H9 (cell line): ENCODE results near the gene INPP5B. TPM values are rescaled to one million over a fixed set of nuclear protein-coding genes. Genes with fewer than 3 reads are reported as not detected.

Experiments
- DNase-seq: peaks from one replicate; pipeline ENCODE4 v3.0.0-alpha.2; 2017
- H2AFZ ChIP-seq: one replicate; pipeline ENCODE4 v1.6.1; 2013; ENCODE audit warnings: mild to moderate bottlenecking, low read length, control low read depth, moderate library complexity
- H2AK5ac ChIP-seq: 2 replicates; pipeline ENCODE4 v1.6.1; 2013; ENCODE audit warnings: low read length, control low read depth, mixed read lengths; ENCODE audit not compliant: insufficient read length
- H2BK120ac ChIP-seq: one replicate; pipeline ENCODE4 v1.6.1; 2013; ENCODE audit warnings: low read depth, mild to moderate bottlenecking, low read length, control low read depth, inconsistent platforms; ENCODE audit not compliant: poor library complexity, severe bottlenecking
- H2BK12ac ChIP-seq: 2 replicates; pipeline ENCODE4 v1.6.1; 2013; ENCODE audit warnings: low read length, control low read depth, mixed read lengths, low read depth; ENCODE audit not compliant: insufficient read length
- H2BK15ac ChIP-seq: 2 replicates; pipeline ENCODE4 v1.6.1; 2013; ENCODE audit warnings: low read depth, low read length, control low read depth
- H2BK20ac ChIP-seq: one replicate; pipeline ENCODE4 v1.6.1; 2013; ENCODE audit warnings: low read depth, mild to moderate bottlenecking, low read length, control low read depth, inconsistent platforms; ENCODE audit not compliant: poor library complexity, severe bottlenecking
- H2BK5ac ChIP-seq: 2 replicates; pipeline ENCODE4 v1.6.1; 2013; ENCODE audit warnings: low read length, control low read depth, mixed read lengths; ENCODE audit not compliant: insufficient read length
- H3K14ac ChIP-seq: 2 replicates; pipeline ENCODE4 v1.6.1; 2013; ENCODE audit warnings: low read length, control low read depth; ENCODE audit not compliant: insufficient read depth
- H3K18ac ChIP-seq: 2 replicates; pipeline ENCODE4 v1.6.1; 2013; ENCODE audit warnings: low read depth, mild to moderate bottlenecking, mixed read lengths, low read length, control low read depth; ENCODE audit not compliant: insufficient read length
- H3K23ac ChIP-seq: 2 replicates; pipeline ENCODE4 v1.6.1; 2013; ENCODE audit warnings: low read length, control low read depth, mixed read lengths, low read depth; ENCODE audit not compliant: insufficient read length
- H3K23me2 ChIP-seq: 2 replicates; pipeline ENCODE4 v1.6.1; 2013; ENCODE audit warnings: low read depth, mild to moderate bottlenecking, mixed read lengths, low read length, control low read depth; ENCODE audit not compliant: insufficient read length, poor library complexity, severe bottlenecking
- H3K27ac ChIP-seq: 2 replicates; pipeline ENCODE4 v1.5.1; 2013; ENCODE audit warnings: low read length, control low read depth, mixed read lengths, low read depth; ENCODE audit not compliant: insufficient read length
- H3K27me3 ChIP-seq: 2 replicates; pipeline ENCODE4 v1.6.1; 2013; ENCODE audit warnings: low read length, control low read depth, inconsistent platforms; ENCODE audit not compliant: insufficient read depth
- H3K4ac ChIP-seq: 2 replicates; pipeline ENCODE4 v1.6.1; 2013; ENCODE audit warnings: low read depth, mild to moderate bottlenecking, control low read depth, inconsistent platforms, low read length, moderate library complexity
- H3K4me1 ChIP-seq: 2 replicates; pipeline ENCODE4 v1.6.1; 2013; ENCODE audit warnings: low read length, control low read depth, inconsistent platforms; ENCODE audit not compliant: insufficient read depth
- H3K4me2 ChIP-seq: 2 replicates; pipeline ENCODE4 v1.6.1; 2013; ENCODE audit warnings: low read length, control low read depth, mixed read lengths; ENCODE audit not compliant: insufficient read length, insufficient read depth
- H3K56ac ChIP-seq: 2 replicates; pipeline ENCODE4 v1.6.1; 2013; ENCODE audit warnings: low read depth, mild to moderate bottlenecking, mixed read lengths, low read length, control low read depth; ENCODE audit not compliant: insufficient read length
- H3K79me1 ChIP-seq: 2 replicates; pipeline ENCODE4 v1.6.1; 2013; ENCODE audit warnings: low read depth, mild to moderate bottlenecking, moderate library complexity, low read length, control low read depth, inconsistent platforms; ENCODE audit not compliant: insufficient read depth, poor library complexity, severe bottlenecking
- H3K79me2 ChIP-seq: 2 replicates; pipeline ENCODE4 v1.6.1; 2013; ENCODE audit warnings: low read length, control low read depth, inconsistent platforms; ENCODE audit not compliant: insufficient read depth
- H3K9ac ChIP-seq: 2 replicates; pipeline ENCODE4 v1.6.1; 2013; ENCODE audit warnings: low read length, control low read depth, mixed read lengths; ENCODE audit not compliant: insufficient read length; ENCODE audit errors: extremely low read depth
- H3K9me3 ChIP-seq: one replicate; pipeline ENCODE4 v1.6.1; 2013; ENCODE audit warnings: low read depth, low read length, inconsistent platforms; ENCODE audit not compliant: control insufficient read depth
- H3T11ph ChIP-seq: one replicate; pipeline ENCODE4 v1.6.1; 2013; ENCODE audit warnings: mild to moderate bottlenecking, low read length, control low read depth, inconsistent platforms
- H4K20me1 ChIP-seq: one replicate; pipeline ENCODE4 v1.6.1; 2013; ENCODE audit not compliant: control insufficient read depth, insufficient read length, insufficient read depth
- H4K5ac ChIP-seq: 2 replicates; pipeline ENCODE4 v1.6.1; 2013; ENCODE audit warnings: low read depth, mild to moderate bottlenecking, mixed read lengths, low read length, control low read depth; ENCODE audit not compliant: insufficient read length
- H4K8ac ChIP-seq: replicated peaks from 2 replicates; pipeline ENCODE4 v1.6.1; 2013; ENCODE audit warnings: low read length, control low read depth, mixed read lengths, low read depth; ENCODE audit not compliant: insufficient read length
- H4K91ac ChIP-seq: 2 replicates; pipeline ENCODE4 v1.6.1; 2013; ENCODE audit warnings: low read depth, mild to moderate bottlenecking, moderate library complexity, mixed read lengths, low read length, control low read depth; ENCODE audit not compliant: insufficient read length
- H3K27ac Mint-ChIP-seq, 3 experiments: 2 replicates in 2 of 3; 3 replicates in 1 of 3; pipeline ENCODE4 v1.8.0; 2020 to 2021; ENCODE audit warnings: mixed read lengths in 3 of 3, mild to moderate bottlenecking in 1 of 3, moderate library complexity in 1 of 3
- H3K27me3 Mint-ChIP-seq: 2 replicates; pipeline ENCODE4 v1.8.0; 2021; ENCODE audit warnings: low read depth, mild to moderate bottlenecking, moderate library complexity, mixed read lengths
- H3K36me3 Mint-ChIP-seq, 3 experiments: 2 replicates in 2 of 3; 3 replicates in 1 of 3; pipeline ENCODE4 v1.8.0; 2020 to 2021; ENCODE audit warnings: low read depth in 3 of 3, mixed read lengths in 3 of 3; ENCODE audit not compliant: insufficient read depth in 1 of 3
- H3K4me1 Mint-ChIP-seq, 2 experiments: 2 replicates each; pipeline ENCODE4 v1.8.0; 2020; ENCODE audit warnings: mixed read lengths in 2 of 2
- H3K4me3 Mint-ChIP-seq, 2 experiments: 2 replicates in 1 of 2; 3 replicates in 1 of 2; pipeline ENCODE4 v1.8.0; 2020 to 2021; ENCODE audit warnings: mild to moderate bottlenecking in 2 of 2, mixed read lengths in 2 of 2, moderate library complexity in 1 of 2
- H3K9me3 Mint-ChIP-seq, 2 experiments: 2 replicates in 1 of 2; 3 replicates in 1 of 2; pipeline ENCODE4 v1.8.0; 2020; ENCODE audit warnings: mild to moderate bottlenecking in 2 of 2, mixed read lengths in 2 of 2, moderate library complexity in 1 of 2
- WGBS: extraction: QIAGEN DNeasy Blood & Tissue Kit; methylation state at CpG from one replicate; pipeline ENCODE4 v1.1.7; 2013; ENCODE audit warnings: missing lambda C conversion rate, low lambda C conversion rate, mixed read lengths; ENCODE audit not compliant: insufficient read length; ENCODE audit errors: extremely low coverage; 5-methylcytosine and 5-hydroxymethylcytosine counted together
- total RNA-seq: library from RNA; stranded (reverse); gene quantifications from 2 replicates; pipeline ENCODE4 v1.2.1, GENCODE V29; 2021
- TF ChIP-seq, protein P1 (sequence below): fragments of 200-600 bp; sonication (generic); conservative IDR thresholded peaks from 3 replicates; pipeline ENCODE4 v1.8.0; 2021; ENCODE audit warnings: antibody characterized with exemption, mild to moderate bottlenecking

INPP5B gene
- total RNA-seq, 1 experiment from 2014 or later, result 28.2 TPM

DNA sequence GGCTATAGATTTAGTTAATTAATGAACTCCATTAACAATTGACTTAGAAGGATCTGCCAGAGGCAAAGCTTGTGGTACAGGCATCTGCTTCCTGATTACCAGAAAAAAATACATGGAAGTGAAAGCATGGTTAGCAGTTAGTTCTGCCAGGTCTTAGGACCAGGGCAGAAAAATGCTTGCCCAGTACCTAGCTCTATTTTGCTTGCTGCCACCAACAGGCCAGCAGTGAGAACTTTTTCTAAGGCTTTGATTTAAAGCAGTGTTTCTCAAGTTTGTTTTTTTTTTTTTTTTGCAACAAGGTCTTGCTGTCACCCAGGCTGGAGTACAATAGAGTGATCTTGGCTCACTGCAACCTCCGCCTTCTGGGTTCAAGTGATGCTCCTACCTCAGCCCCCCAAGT, 71.0 kb downstream of the INPP5B start:
- Mint-ChIP-seq H3K27me3 (no peaks in the 10 kb centered on the region), H3K4me1 (no peaks in the 10 kb centered on the region), H3K9me3 (no peaks in the 10 kb centered on the region), H3K27ac (peak overlapping the region in 2 of 3 experiments; percentile 48 to 51; a peak in 4 of 7 replicates), H3K36me3 (peaks cover 12 to 65% (median 37%) of the 10 kb centered on the region in 3 experiments; a peak in 6 of 7 replicates), H3K4me3 (no peak overlapping the region)
- Histone ChIP-seq H3K4me1 (no peaks in the 10 kb centered on the region), H3K23ac (no peak overlapping the region), H3K27me3 (no peaks in the 10 kb centered on the region), H3K23me2 (no peaks in the 10 kb centered on the region), H3K4ac (no peak overlapping the region), H3K27ac (no peak overlapping the region), H3T11ph (no peak overlapping the region), H3K4me2 (no peak overlapping the region), H4K5ac (no peak overlapping the region), H2BK15ac (no peak overlapping the region), H3K14ac (no peak overlapping the region), H3K56ac (no peak overlapping the region), H4K20me1 (no peaks in the 10 kb centered on the region), H2BK12ac (no peak overlapping the region), H2AK5ac (no peak overlapping the region), H4K91ac (no peak overlapping the region), H2AFZ (no peak overlapping the region), H3K79me2 (no peaks in the 10 kb centered on the region), H3K9ac (no peak overlapping the region), H2BK20ac (no peak overlapping the region), H2BK5ac (no peak overlapping the region), H3K18ac (no peak overlapping the region), H2BK120ac (no peak overlapping the region), H3K79me1 (no peaks in the 10 kb centered on the region), H4K8ac (no peak overlapping the region), H3K9me3 (no peaks in the 10 kb centered on the region)
- WGBS, result no CpG with 5 or more reads among the region's 1 CpG
- no peak for DNase-seq
- TF ChIP-seq, protein P1, sequence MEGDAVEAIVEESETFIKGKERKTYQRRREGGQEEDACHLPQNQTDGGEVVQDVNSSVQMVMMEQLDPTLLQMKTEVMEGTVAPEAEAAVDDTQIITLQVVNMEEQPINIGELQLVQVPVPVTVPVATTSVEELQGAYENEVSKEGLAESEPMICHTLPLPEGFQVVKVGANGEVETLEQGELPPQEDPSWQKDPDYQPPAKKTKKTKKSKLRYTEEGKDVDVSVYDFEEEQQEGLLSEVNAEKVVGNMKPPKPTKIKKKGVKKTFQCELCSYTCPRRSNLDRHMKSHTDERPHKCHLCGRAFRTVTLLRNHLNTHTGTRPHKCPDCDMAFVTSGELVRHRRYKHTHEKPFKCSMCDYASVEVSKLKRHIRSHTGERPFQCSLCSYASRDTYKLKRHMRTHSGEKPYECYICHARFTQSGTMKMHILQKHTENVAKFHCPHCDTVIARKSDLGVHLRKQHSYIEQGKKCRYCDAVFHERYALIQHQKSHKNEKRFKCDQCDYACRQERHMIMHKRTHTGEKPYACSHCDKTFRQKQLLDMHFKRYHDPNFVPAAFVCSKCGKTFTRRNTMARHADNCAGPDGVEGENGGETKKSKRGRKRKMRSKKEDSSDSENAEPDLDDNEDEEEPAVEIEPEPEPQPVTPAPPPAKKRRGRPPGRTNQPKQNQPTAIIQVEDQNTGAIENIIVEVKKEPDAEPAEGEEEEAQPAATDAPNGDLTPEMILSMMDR, result peak; percentile 42
